Fibroblast of peridontal ligament (primary cell): ENCODE measurements around the gene TIAM2.

Experiments
- DNase-seq: peaks from one replicate; pipeline ENCODE4 v3.0.0-alpha.2; 2010; ENCODE audit errors: extremely low read depth

Gene TIAM2

GRCh38 chr6:155061381-155061780 lies 66.3 kb downstream of the TIAM2 start:
- no peak for DNase-seq

GRCh38 chr6:155062866-155063341 lies 67.8 kb downstream of the TIAM2 start:
- DNase-seq = peak; percentile 96

- DNase-seq = peak; percentile 34
These were observed 69.2 kb downstream of the TIAM2 start for GRCh38 chr6:155064303-155064702.

GRCh38 chr6:155066361-155066760 lies 71.2 kb downstream of the TIAM2 start:
- DNase-seq = peak; percentile 89

- DNase-seq = no peak
These were observed 72.0 kb downstream of the TIAM2 start for GRCh38 chr6:155066921-155067680.

- no peak for DNase-seq
These were observed 73.0 kb downstream of the TIAM2 start for GRCh38 chr6:155067956-155068615.

- DNase-seq = no peak
These were observed 74.4 kb downstream of the TIAM2 start for GRCh38 chr6:155069543-155069942.

- DNase-seq = no peak
These were observed 81.0 kb downstream of the TIAM2 start for GRCh38 chr6:155075930-155076695.

GRCh38 chr6:155077331-155077730 lies 82.2 kb downstream of the TIAM2 start:
- DNase-seq = no peak

GRCh38 chr6:155077784-155078183 lies 82.7 kb downstream of the TIAM2 start:
- DNase-seq = no peak

GRCh38 chr6:155078331-155078745 lies 83.2 kb downstream of the TIAM2 start:
- no peak for DNase-seq

- no peak for DNase-seq
These were observed 84.9 kb downstream of the TIAM2 start for GRCh38 chr6:155079985-155080452.

- DNase-seq = peak; percentile 64
These were observed 86.0 kb downstream of the TIAM2 start for GRCh38 chr6:155080881-155081845.

- DNase-seq = no peak
These were observed 89.5 kb downstream of the TIAM2 start for GRCh38 chr6:155084431-155085123.

- DNase-seq = no peak
These were observed 90.6 kb downstream of the TIAM2 start for GRCh38 chr6:155085582-155086257.

- no peak for DNase-seq
These were observed 93.7 kb downstream of the TIAM2 start for GRCh38 chr6:155088856-155089255.

GRCh38 chr6:155089746-155090145 lies 94.6 kb downstream of the TIAM2 start:
- DNase-seq = no peak

- DNase-seq = no peak
These were observed 95.1 kb downstream of the TIAM2 start for GRCh38 chr6:155090166-155090565.

GRCh38 chr6:155091756-155092155 lies 96.6 kb downstream of the TIAM2 start:
- DNase-seq = no peak

- no peak for DNase-seq
These were observed 98.3 kb downstream of the TIAM2 start for GRCh38 chr6:155093430-155093829.
